ENCODE measurements around the gene JAKMIP1. TPM values are rescaled to one million over a fixed set of nuclear protein-coding genes. Genes with fewer than 3 reads are reported as not detected.

JAKMIP1 gene
- total RNA-seq, 1 donor from 2014 or later = not detected

DNA sequence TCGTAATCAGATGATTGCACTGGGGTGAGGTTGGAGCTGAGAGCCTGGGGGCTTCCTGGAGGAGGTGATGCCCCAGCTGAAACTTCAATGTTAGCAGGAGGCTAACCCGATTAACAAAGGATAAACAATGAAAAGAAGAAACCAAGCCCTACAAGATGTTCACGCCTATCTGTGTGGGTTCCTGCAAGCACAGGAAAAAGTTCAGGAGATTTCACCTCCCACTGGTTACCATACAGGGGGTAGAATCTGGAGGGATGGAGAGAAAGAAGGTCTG, 27.5 kb downstream of the JAKMIP1 start:
- DNase-seq (ENCODE audit: low read depth) = no peak
- TF ChIP-seq, protein P1, sequence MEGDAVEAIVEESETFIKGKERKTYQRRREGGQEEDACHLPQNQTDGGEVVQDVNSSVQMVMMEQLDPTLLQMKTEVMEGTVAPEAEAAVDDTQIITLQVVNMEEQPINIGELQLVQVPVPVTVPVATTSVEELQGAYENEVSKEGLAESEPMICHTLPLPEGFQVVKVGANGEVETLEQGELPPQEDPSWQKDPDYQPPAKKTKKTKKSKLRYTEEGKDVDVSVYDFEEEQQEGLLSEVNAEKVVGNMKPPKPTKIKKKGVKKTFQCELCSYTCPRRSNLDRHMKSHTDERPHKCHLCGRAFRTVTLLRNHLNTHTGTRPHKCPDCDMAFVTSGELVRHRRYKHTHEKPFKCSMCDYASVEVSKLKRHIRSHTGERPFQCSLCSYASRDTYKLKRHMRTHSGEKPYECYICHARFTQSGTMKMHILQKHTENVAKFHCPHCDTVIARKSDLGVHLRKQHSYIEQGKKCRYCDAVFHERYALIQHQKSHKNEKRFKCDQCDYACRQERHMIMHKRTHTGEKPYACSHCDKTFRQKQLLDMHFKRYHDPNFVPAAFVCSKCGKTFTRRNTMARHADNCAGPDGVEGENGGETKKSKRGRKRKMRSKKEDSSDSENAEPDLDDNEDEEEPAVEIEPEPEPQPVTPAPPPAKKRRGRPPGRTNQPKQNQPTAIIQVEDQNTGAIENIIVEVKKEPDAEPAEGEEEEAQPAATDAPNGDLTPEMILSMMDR (conservative IDR thresholded peaks at IDR 0.05; ENCODE audit: low read depth, low read length) = no peak
- H3K4me3 ChIP-seq (ENCODE audit: low read depth, low read length) = no peak overlapping the region

DNA sequence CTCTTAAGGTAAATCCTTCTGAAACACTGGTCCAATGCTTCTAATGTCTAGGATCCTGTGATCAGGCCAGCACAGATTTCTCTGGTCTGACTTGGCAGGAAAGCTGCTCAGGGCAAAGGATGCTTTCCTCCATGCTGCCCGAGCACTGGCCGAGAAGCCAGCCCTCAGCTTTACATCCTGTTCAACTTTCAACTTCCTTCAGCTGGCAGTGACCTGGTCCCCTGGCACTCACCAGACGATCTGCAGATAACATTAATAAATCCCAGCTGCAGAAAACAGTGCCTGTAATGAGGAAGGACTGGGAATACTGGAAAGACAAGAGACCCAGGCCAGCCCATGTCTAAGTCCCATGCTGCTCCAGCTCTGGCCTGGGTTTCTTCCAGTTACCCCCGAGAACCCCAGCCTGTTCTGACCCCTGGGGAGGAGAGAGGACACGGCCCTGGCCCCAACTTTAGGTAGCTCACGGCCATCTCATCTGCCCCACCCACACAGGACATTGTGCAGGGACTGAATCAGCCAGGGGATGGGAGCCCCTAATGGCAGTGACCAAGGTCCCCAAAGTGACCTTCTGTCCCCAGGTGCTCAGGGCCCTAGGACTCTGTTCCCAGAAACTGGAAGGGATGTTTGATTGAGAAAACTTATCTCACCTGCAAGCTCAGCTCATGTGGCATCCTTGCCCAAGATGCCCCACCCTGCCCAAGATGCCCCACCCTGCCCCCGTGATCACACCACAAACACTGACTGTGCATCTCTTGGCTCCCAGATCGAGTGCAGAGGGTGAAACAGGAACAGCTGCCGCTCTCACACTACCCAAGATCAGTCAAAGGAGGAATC, 28.0 kb downstream of the JAKMIP1 start:
- no peak for DNase-seq (ENCODE audit: low read depth)
- no peak overlapping the region for H3K4me3 ChIP-seq (ENCODE audit: low read depth, low read length)
- TF ChIP-seq, protein P1 (conservative IDR thresholded peaks at IDR 0.05; ENCODE audit: low read depth, low read length) = no peak

DNA sequence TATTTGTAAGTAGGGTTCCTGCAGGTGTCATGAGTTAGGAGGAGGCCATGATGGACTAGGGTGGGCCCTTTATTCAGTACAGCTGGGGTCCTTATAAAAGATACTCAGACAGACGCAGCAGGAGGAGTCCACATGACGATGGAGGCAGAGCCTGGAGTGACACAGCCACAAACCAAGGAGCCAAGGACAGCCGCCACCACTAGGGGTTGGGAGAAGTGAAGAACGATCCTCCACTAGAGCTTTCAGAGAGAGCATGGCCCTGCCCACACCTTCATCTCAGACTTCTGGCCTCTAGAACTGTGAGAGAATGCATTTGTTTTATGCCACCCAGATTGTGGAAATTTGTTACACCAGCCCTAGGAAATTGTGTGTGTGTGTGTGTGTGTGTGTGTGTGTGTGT, 31.1 kb downstream of the JAKMIP1 start:
- no peak for DNase-seq (ENCODE audit: low read depth)
- no peak overlapping the region for H3K4me3 ChIP-seq (ENCODE audit: low read depth, low read length)
- TF ChIP-seq, protein P1 (conservative IDR thresholded peaks at IDR 0.05; ENCODE audit: low read depth, low read length) = no peak

DNA sequence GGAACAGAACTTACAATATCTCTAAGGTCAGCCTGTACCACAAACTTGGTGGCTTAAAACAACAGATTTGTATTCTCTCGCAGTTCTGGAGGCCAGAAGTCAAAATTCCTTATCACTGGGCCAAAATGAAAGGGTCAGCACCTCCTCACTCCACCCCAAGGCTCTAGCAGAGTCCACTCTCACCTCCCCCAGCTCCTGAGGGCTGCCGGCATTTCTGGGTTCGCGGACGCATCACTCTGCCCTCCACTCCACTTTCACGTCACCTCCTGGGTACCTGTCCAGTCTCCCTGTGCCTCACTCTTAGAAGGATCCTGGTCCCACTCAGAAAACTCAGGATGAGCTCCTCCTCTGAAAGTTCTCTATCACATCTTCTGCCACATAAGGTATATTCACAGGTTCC, 34.6 kb downstream of the JAKMIP1 start:
- no peak for DNase-seq (ENCODE audit: low read depth)
- TF ChIP-seq, protein P1 (conservative IDR thresholded peaks at IDR 0.05; ENCODE audit: low read depth, low read length) = no peak
- no peak overlapping the region for H3K4me3 ChIP-seq (ENCODE audit: low read depth, low read length)

DNA sequence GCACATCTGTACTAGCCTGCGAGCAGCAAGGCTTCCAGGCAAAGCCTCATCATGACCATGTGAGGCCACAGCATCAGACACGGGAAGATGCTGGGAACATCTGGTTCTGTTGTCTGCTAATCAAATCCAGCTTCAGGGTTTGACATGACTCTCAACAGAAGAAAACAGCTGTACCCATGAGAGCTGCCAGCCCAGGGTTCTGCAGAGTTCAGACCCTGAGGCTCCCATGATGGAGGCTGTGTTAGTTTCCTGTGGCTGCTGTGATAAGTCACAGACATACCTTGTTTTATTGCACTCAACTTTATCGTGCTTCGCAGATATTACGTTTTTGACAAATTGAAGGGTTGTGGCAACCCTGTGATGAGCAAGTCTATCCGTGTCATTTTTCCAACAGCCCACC, 37.5 kb downstream of the JAKMIP1 start:
- TF ChIP-seq, protein P1 (conservative IDR thresholded peaks at IDR 0.05; ENCODE audit: low read depth, low read length) = no peak
- no peak for DNase-seq (ENCODE audit: low read depth)
- H3K4me3 ChIP-seq (ENCODE audit: low read depth, low read length) = no peak overlapping the region

DNA sequence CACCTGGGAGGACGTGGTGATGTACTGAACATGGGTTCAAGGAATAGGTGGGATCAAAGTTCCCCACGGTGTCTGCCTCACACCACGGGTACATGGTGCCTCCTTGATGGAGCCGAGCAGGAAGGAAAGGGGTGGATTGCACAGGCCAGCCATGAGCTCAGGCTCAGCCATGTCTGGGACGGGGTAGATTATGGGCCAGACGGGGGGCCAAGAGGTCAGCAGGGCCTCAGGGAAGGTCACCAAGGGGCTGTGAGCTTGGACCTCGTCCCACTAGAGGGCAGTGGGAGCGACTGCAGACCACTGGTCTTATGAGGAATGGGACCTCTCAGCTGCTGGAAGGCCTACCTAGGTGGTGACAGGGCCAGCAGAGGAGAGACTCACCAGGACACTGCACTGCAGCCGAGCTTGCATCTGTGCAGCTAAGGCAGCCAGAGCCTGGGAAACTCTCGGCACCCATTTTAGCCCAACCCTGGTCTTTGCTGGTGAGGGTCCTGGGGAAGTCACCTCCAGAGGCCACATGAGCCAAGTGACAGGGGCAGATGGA, 38.4 kb downstream of the JAKMIP1 start:
- DNase-seq (ENCODE audit: low read depth) = no peak
- TF ChIP-seq, protein P1 (conservative IDR thresholded peaks at IDR 0.05; ENCODE audit: low read depth, low read length) = no peak

DNA sequence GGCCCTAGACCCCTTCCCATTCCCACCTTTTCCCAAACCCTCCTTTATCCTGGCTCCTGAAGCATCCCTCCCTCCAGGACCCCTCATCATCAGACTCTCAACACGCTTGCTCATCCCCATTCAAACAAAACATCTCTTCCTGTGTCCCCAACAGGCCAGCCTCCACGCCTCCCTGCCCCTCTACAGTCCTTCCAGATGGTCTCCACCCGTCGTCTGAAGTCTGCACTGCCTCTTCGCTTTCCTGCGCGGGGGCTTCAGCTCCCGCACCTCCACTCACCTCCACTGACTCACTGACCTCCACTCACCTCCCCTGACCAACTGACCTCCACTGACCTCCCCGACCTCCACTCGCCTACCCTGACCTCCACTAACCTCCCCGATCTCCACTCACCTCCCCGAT, 39.8 kb downstream of the JAKMIP1 start:
- TF ChIP-seq, protein P1 (conservative IDR thresholded peaks at IDR 0.05; ENCODE audit: low read depth, low read length) = no peak
- H3K4me3 ChIP-seq (ENCODE audit: low read depth, low read length) = no peak overlapping the region
- DNase-seq (ENCODE audit: low read depth) = no peak

More for the DNA sequence above, 38.4 kb downstream of the JAKMIP1 start:
- no peak overlapping the region for H3K4me3 ChIP-seq (ENCODE audit: low read depth, low read length)

Measured in epithelial cell of proximal tubule (primary cell).